SIG-M5 treated with dmso at 0.1 percent for 504 hours (cell line): ENCODE data around the gene RASA3.

Experiments used
- DNase-seq: peaks from one replicate; lab custom pipeline; 2025; ENCODE audit not compliant: unreplicated experiment; lab: John Stamatoyannopoulos, UW

Gene RASA3

GRCh38 chr13:113973218-113974164 lies 158.9 kb downstream of the RASA3 start, which contains the start of gene C13orf46:
TSS of gene C13orf46 (minus strand) at chr13:113974076. CDS start at chr13:113973997, 79 bp downstream.
- no peak for DNase-seq

GRCh38 chr13:113972451-113973217 lies 159.8 kb downstream of the RASA3 start:
- no peak for DNase-seq

GRCh38 chr13:113971471-113972231 lies 160.8 kb downstream of the RASA3 start:
- DNase-seq, result no peak

GRCh38 chr13:113970810-113971470 lies 161.5 kb downstream of the RASA3 start:
- no peak for DNase-seq

- DNase-seq, result no peak
Observed at GRCh38 chr13:113969973-113970611, 162.3 kb downstream of the RASA3 start.

- no peak for DNase-seq
Observed at GRCh38 chr13:113969311-113969972, 163.0 kb downstream of the RASA3 start.

- DNase-seq, result no peak
Observed at GRCh38 chr13:113968463-113969310, 163.7 kb downstream of the RASA3 start.

- no peak for DNase-seq
Observed at GRCh38 chr13:113967729-113968462, 164.5 kb downstream of the RASA3 start.

GRCh38 chr13:113967206-113967720 lies 165.2 kb downstream of the RASA3 start:
- no peak for DNase-seq

GRCh38 chr13:113965968-113966884 lies 166.2 kb downstream of the RASA3 start:
- no peak for DNase-seq

- no peak for DNase-seq
Observed at GRCh38 chr13:113965383-113965874, 167.0 kb downstream of the RASA3 start.

GRCh38 chr13:113964251-113964995 lies 168.0 kb downstream of the RASA3 start:
- DNase-seq, result no peak

GRCh38 chr13:113963376-113963775 lies 169.0 kb downstream of the RASA3 start:
- no peak for DNase-seq

GRCh38 chr13:113962975-113963374 lies 169.4 kb downstream of the RASA3 start:
- DNase-seq, result no peak

- DNase-seq, result no peak
Observed at GRCh38 chr13:113962386-113962785, 170.0 kb downstream of the RASA3 start.
